HL-60 (cell line): ENCODE data around the gene KRT75.

Source experiments
- DNase-seq, 2 experiments: peaks; one replicate each; pipeline ENCODE4 v3.0.0-alpha.2; 2010 to 2020; ENCODE audit warnings: low read depth in 1 of 2, low spot score in 1 of 2
- H3K27ac ChIP-seq: fragments of 250-450 bp; sonication (Bioruptor Pico); replicated peaks from 2 replicates; pipeline ENCODE4 v1.5.1; 2020; ENCODE audit warnings: mild to moderate bottlenecking, moderate library complexity
- H3K27me3 ChIP-seq: fragments of 250-450 bp; sonication (Bioruptor Pico); 2 replicates; pipeline ENCODE4 v1.5.1; 2021; ENCODE audit warnings: mild to moderate bottlenecking, moderate library complexity; ENCODE audit not compliant: insufficient read depth, poor library complexity, severe bottlenecking
- H3K4me3 ChIP-seq: replicated peaks from 2 replicates; pipeline ENCODE4 v1.5.1; 2011; ENCODE audit warnings: mild to moderate bottlenecking, control low read depth, low read length; ENCODE audit not compliant: insufficient read depth
- CTCF ChIP-seq: IDR thresholded peaks from one replicate; pipeline ENCODE4 v1.5.1; 2011; ENCODE audit warnings: low read length, control low read depth, inconsistent platforms; ENCODE audit not compliant: insufficient read depth
- GABPA ChIP-seq: IDR thresholded peaks from 2 replicates; pipeline ENCODE4 v1.6.1; 2012; ENCODE audit warnings: low read depth
- POLR2AphosphoS5 ChIP-seq: IDR thresholded peaks from 2 replicates; pipeline ENCODE4 v1.6.1; 2012; ENCODE audit warnings: low read depth
- REST ChIP-seq: IDR thresholded peaks from 2 replicates; pipeline ENCODE4 v1.6.1; 2012; ENCODE audit warnings: low read depth; ENCODE audit not compliant: insufficient replicate concordance
- SPI1 ChIP-seq: IDR thresholded peaks from 2 replicates; pipeline ENCODE4 v1.6.1; 2012; ENCODE audit warnings: low read depth, mild to moderate bottlenecking, borderline replicate concordance

Gene KRT75

GRCh38 chr12:52432559-52433207 is 1.5 kb downstream of the KRT75 start:
- TF ChIP-seq POLR2AphosphoS5 (no peak), SPI1 (no peak), CTCF (no peak), REST (no peak), GABPA (no peak)
- Histone ChIP-seq H3K27ac (no peak overlapping the region), H3K4me3 (no peak overlapping the region), H3K27me3 (peaks cover 3% of the 10 kb centered on the region)
- no peak for DNase-seq

- no peak overlapping the region for H3K27ac ChIP-seq
- no peak overlapping the region for H3K4me3 ChIP-seq
- DNase-seq, result no peak
- peaks cover 3% of the 10 kb centered on the region for H3K27me3 ChIP-seq
- TF ChIP-seq CTCF (no peak), REST (no peak), SPI1 (no peak), POLR2AphosphoS5 (no peak), GABPA (no peak)
These were observed 6.0 kb downstream of the KRT75 start for GRCh38 chr12:52428121-52428520.

- H3K4me3 ChIP-seq, result no peak overlapping the region
- peaks cover 3% of the 10 kb centered on the region for H3K27me3 ChIP-seq
- no peak for TF ChIP-seq GABPA
- TF ChIP-seq POLR2AphosphoS5, result no peak
- no peak for TF ChIP-seq REST
- TF ChIP-seq CTCF, result no peak
- TF ChIP-seq SPI1, result no peak
- DNase-seq, result no peak
- no peak overlapping the region for H3K27ac ChIP-seq
These were observed 7.1 kb downstream of the KRT75 start for GRCh38 chr12:52427083-52427482.
